Activated T-helper 9 cell treated with anti-CD3 and anti-CD28 coated beads, Interleukin-2, amount 50 U/mL, for 16 hours (primary cell): ENCODE measurements around the gene SEMA3C.
"Not testable (repeated sequence)": the region's sequence is repeated elsewhere in the genome, so short reads cannot be mapped to it uniquely, and the experiment has no call there.

Experiments used
- DNase-seq: peaks from one replicate; pipeline ENCODE4 v3.0.0-alpha.2; 2020; ENCODE audit warnings: low read depth

The SEMA3C gene

DNA sequence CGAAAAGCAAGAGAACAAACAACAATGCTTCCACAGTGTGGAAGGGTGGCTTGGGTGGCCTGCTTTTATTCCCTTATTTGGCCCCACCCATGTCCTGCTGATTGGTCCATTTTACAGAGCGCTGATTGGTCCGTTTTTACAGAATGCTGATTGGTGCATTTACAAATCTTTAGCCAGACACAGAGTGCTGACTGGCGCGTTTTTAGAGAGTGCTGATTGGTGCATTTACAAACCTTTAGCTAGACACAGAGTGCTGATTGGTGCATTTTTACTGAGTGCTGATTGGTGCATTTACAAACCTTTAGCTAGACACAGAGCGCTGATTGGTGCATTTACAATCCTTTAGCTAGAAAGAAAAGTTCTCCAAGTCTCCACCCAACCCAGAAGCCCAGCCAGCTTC is 8.1 kb upstream of the SEMA3C start:
- DNase-seq, result not testable (repeated sequence)

DNA sequence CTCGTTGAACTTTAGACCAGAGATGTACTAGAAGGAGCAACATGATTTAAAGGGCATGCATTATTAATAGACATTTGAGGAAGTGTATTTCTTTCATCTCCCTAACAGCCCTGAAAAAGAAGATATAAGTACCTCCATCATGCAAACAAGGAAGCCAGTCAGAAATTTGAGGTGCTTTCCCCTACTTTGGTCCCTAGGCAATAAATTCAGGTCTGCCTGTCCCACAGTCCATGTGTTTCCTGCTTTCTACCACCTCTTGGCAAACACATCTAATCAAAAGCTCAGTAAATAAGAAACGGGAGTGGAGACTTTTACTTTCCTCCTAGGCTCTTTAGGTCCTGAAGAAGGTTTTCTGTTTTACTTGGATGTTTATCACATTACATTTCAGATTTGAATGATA is 5.2 kb upstream of the SEMA3C start:
- no peak for DNase-seq

GRCh38 chr7:80923211-80923612 is 4.4 kb upstream of the SEMA3C start:
- DNase-seq, result no peak

GRCh38 chr7:80922253-80923049 is 3.6 kb upstream of the SEMA3C start:
- no peak for DNase-seq

- DNase-seq, result no peak
Measured at GRCh38 chr7:80921130-80921529, 2.3 kb upstream of the SEMA3C start.

GRCh38 chr7:80918399-80918798 is 452 bp downstream of the SEMA3C start:
- DNase-seq, result no peak

DNA sequence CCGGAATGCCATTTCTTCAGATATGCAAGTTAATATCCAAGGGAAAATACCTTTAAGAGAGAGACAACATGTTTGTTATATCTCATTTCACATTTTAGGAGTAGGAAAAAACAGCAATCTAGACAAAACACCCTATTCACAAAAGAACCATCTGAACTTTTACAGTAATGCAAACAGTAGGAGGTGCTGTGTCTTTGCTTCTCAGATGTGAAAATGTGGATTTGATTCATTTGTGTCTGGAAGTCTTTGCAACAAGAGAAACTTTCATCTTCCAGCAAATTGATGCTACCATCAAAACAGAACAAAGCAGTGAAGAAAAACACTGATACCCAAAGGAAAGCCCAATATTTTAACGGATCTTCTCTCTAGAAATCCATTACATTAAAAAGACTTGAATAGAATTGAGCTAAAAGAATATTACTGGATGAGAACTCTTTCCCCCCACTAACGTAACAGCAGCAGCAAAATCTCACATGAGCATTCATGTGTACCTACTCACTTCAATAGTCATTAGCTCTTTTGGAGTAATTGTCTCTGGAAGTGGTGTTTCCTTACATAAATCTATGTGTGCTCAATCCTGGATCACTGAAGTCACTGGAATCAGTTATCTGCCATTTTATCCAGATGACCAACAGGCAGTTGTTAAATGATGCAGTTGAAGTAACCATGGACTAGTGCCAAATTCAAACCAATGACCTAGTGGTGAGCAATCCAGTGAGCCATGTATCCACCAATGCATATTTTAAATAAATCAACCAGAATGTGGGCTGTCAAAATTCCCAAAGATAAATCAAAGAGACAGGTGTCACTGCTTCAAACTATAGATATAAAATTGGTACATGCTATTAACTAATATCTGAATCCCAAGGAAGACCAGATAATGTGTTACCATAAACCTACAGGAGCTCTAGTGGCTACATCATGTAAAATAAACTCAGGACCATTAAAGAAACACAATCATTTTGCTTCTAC is 1.8 kb downstream of the SEMA3C start:
- DNase-seq, result no peak

- no peak for DNase-seq
Measured at GRCh38 chr7:80910228-80910627, 8.6 kb downstream of the SEMA3C start.

DNA sequence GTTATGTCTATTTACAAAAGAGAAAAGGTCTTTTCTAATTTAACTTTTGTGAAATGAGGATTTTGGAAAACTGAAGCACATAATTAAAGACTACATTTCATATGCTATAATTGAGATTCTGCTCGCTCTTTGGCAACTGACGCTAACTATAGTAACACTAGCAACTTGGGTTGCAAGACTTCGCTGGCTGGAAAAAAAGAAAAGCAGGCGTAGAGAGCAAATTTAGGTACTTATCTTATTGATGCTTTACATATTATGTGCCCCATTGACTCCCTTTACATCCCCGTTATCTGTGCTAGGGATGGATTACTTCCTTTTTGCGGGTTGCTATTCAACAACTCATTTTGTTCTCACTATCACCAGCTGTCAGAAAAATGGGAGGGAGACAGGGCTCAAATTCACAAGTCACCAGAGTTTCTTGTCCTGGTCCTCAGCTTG is 10.5 kb downstream of the SEMA3C start:
- no peak for DNase-seq

DNA sequence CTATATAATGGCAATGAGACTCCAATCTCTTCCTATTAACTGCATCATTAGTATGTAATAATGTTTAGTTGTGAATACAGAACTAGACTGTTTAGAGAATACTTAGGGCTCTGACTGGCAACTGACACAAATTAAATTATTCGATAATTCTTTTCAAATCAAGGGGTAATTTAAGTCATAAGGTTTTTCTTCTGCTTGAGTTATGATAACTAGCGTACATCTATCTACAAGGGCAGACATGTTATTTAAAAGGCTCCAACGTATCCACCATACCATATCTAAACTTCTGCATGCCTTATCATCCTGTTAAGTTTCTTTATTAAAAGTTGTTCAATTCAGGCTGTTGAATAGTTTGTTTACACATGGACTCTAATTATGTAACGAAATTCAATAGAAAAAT is 11.2 kb downstream of the SEMA3C start:
- DNase-seq, result no peak

GRCh38 chr7:80907141-80907601 is 11.7 kb downstream of the SEMA3C start:
- no peak for DNase-seq

GRCh38 chr7:80905334-80905733 is 13.5 kb downstream of the SEMA3C start:
- DNase-seq, result no peak

- no peak for DNase-seq
Measured at GRCh38 chr7:80902716-80903308, 16.0 kb downstream of the SEMA3C start.

DNA sequence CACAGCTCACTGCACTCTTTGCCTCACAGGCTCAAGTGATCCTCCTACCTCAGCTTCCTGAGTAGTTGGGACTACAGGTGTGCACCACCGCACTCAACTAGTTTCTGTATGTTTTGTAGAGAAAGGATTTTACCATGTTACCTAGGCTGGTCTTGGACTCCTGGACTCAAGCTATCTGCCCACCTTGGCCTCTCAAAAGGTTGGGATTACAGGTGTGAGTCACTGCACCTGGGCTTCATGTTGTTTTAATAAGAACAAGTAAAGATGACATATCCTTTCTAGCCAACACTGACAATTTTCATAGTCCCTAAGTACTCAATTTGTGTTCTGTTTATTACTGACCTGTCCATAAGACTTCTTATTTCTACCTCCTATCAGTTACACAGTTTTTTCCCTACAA is 16.8 kb downstream of the SEMA3C start:
- DNase-seq, result no peak

DNA sequence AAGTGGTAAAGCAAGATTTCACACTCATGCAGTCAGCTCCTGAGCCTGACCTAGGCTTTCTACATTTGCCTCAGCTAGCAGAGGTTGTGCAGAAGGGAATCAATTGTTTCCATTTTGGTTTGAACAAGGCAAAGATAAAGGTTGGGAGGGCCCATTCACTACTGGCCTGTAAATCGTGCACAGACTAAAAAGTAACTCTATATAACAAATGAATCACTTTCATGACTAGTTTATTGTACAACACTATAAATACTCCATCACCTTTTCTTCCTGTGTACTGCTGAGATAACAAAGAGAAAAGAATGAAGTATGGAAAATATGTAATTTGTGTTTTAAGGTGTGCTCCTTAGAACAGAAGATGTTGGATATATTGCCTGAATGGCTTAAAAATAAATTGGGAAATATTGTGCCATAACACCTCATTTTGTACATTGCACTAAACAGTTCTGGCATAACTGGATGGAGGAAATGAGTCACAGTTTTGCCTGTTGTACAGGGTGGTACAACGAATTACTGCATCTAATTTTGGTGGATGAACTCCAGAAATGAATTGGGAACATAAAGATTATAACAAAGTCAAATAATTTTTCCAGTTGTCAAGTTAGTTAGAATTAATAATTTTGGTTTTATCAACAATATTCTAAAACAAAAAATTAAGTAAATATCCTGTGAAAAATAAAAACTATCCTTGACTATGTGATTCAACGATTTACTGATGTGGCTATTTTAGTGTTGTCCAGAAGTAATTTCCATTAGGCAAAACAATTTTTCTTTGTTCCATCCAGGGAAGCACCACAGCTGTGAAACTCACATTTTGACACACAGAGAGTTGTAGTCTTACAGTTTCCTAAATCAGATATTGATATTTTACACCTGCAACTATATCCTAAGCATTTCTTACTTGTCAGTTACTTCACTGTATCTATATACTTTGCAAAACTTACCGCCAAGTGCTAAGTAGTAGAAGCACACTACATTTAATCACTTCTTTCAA is 18.0 kb downstream of the SEMA3C start:
- DNase-seq, result no peak

DNA sequence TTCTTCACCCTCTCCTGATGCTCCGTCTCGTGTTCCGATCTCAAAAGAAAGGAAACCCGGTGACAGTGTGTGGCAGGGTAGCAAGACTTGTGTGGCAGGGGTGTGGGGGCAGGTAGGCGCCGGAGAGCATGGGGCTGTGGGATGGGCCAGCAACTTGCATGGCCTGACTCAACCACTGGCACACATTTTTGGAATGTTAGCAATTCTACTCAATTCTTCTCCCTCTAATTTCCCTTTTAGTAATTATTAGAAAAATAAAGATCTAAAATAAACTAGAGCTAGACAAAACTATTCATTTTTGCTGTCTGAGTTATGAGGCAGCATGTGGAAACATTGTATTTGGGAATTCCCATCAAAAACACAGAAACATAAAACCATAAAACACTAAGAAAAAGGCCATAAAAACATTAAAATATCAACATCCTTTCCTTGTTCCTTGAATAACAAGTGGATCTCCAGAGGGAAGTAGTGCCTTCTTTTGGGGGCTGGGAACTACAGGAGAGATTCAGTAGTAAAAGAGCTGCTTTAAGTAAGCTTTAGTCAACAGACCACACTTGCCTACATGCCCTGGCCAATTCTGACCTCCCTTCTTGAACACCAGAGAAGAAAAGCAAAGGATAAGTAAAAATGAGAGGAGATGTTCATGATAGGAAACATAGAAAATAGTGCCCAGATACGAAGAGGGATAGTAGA is 21.8 kb downstream of the SEMA3C start:
- DNase-seq, result no peak

DNA sequence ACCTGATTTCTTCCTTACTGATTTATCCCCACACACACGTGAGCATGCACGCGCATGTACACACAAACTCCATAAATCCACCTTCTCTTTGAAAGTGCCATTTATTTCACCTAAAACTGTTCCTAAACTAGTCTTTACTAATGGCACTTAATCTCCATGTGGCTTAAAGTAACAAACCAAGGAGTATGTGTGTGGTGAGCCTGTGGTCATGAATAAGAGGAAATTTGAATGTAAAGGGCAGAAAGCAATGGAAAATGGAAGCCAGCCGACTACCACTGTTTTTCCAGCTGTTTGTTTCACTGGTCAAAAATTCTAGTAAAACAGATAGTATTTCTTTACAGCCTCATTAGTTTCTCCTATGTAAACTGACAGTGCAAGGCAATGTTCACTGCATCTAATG is 23.8 kb downstream of the SEMA3C start:
- DNase-seq, result no peak

- DNase-seq, result no peak
Measured at GRCh38 chr7:80891259-80891544, 27.6 kb downstream of the SEMA3C start.

- no peak for DNase-seq
Measured at GRCh38 chr7:80890426-80891258, 28.2 kb downstream of the SEMA3C start.

GRCh38 chr7:80889525-80889924 is 29.3 kb downstream of the SEMA3C start:
- DNase-seq, result no peak
